ENCODE measurements around the gene RHBDF2. TPM values are rescaled to one million over a fixed set of nuclear protein-coding genes. Genes with fewer than 3 reads are reported as not detected.

RHBDF2 gene
- total RNA-seq, 3 donors from 2014 or later (not counting 1 experiment from before 2014, with no cell fraction given): 194 to 233 (median 202) TPM

- Mint-ChIP-seq H3K4me1 (no peaks in the 10 kb centered on the region), H3K9me3 (no peaks in the 10 kb centered on the region), H3K4me3 (no peak overlapping the region), H3K27ac (no peak overlapping the region), H3K36me3 (no peaks in the 10 kb centered on the region), H3K27me3 (ENCODE audit: low read depth in 2 of 2) (peaks cover 11 to 29% of the 10 kb centered on the region in 2 donors)
- no peak overlapping the region for H3K4me3 ChIP-seq (ENCODE audit: low read length)
- H3K4me1 ChIP-seq (ENCODE audit: control insufficient read depth, insufficient read depth, low read length): peaks cover 9% of the 10 kb centered on the region
- no peak for TF ChIP-seq CTCF (IDR thresholded peaks at IDR 0.05)
- H3K9me3 ChIP-seq (ENCODE audit: control insufficient read depth, insufficient read depth, low read length): no peaks in the 10 kb centered on the region
- peak in 1 of 3 donors; percentile 27 for ATAC-seq
- intact Hi-C loops (cut with micrococcal nuclease): no loop called here
- no peaks in the 10 kb centered on the region for H3K36me3 ChIP-seq (ENCODE audit: control insufficient read depth, insufficient read depth, low read length)
- DNase-seq: no peak
- H3K27me3 ChIP-seq (ENCODE audit: control insufficient read depth, insufficient read depth, low read length): peaks cover 24% of the 10 kb centered on the region
- WGBS (ENCODE audit: insufficient coverage): 13% methylated on average over 26 of the region's 26 CpGs
- H3K27ac ChIP-seq (ENCODE audit: low read length): no peak overlapping the region
Measured at GRCh38 chr17:76537288-76537577, 36.0 kb upstream of the RHBDF2 start.

GRCh38 chr17:76536511-76537287 is 35.5 kb upstream of the RHBDF2 start:
- no peak for ATAC-seq
- Mint-ChIP-seq H3K9me3 (no peaks in the 10 kb centered on the region), H3K4me1 (no peaks in the 10 kb centered on the region), H3K36me3 (no peaks in the 10 kb centered on the region), H3K4me3 (peak overlapping the region; percentile 21), H3K27me3 (ENCODE audit: low read depth in 2 of 2) (peaks cover 11 to 29% of the 10 kb centered on the region in 2 donors), H3K27ac (no peak overlapping the region)
- TF ChIP-seq CTCF (IDR thresholded peaks at IDR 0.05): no peak
- Histone ChIP-seq H3K4me3 (ENCODE audit: low read length) (no peak overlapping the region), H3K4me1 (ENCODE audit: control insufficient read depth, insufficient read depth, low read length) (peaks cover 9% of the 10 kb centered on the region), H3K36me3 (ENCODE audit: control insufficient read depth, insufficient read depth, low read length) (no peaks in the 10 kb centered on the region), H3K27me3 (ENCODE audit: control insufficient read depth, insufficient read depth, low read length) (peaks cover 24% of the 10 kb centered on the region), H3K27ac (ENCODE audit: low read length) (no peak overlapping the region), H3K9me3 (ENCODE audit: control insufficient read depth, insufficient read depth, low read length) (no peaks in the 10 kb centered on the region)
- intact Hi-C loops (cut with micrococcal nuclease): no loop called here
- WGBS (ENCODE audit: insufficient coverage): 78% methylated on average over 22 of the region's 25 CpGs
- no peak for DNase-seq

GRCh38 chr17:76535788-76536510 is 34.7 kb upstream of the RHBDF2 start:
- 82% methylated on average over 19 of the region's 19 CpGs for WGBS (ENCODE audit: insufficient coverage)
- Histone ChIP-seq H3K36me3 (ENCODE audit: control insufficient read depth, insufficient read depth, low read length) (no peaks in the 10 kb centered on the region), H3K4me1 (ENCODE audit: control insufficient read depth, insufficient read depth, low read length) (peaks cover 14% of the 10 kb centered on the region), H3K9me3 (ENCODE audit: control insufficient read depth, insufficient read depth, low read length) (no peaks in the 10 kb centered on the region), H3K4me3 (ENCODE audit: low read length) (no peak overlapping the region), H3K27me3 (ENCODE audit: control insufficient read depth, insufficient read depth, low read length) (peaks cover 24% of the 10 kb centered on the region), H3K27ac (ENCODE audit: low read length) (no peak overlapping the region)
- DNase-seq: no peak
- no peaks in the 10 kb centered on the region for H3K9me3 Mint-ChIP-seq
- H3K4me1 Mint-ChIP-seq: no peaks in the 10 kb centered on the region
- no peak for TF ChIP-seq CTCF (IDR thresholded peaks at IDR 0.05)
- H3K27ac Mint-ChIP-seq: no peak overlapping the region
- peaks cover 11 to 29% of the 10 kb centered on the region in 2 donors for H3K27me3 Mint-ChIP-seq (ENCODE audit: low read depth in 2 of 2)
- intact Hi-C loops (cut with micrococcal nuclease): no loop called here
- no peaks in the 10 kb centered on the region for H3K36me3 Mint-ChIP-seq
- no peak overlapping the region for H3K4me3 Mint-ChIP-seq
- no peak for ATAC-seq
